ENCODE data around the gene AFTPH.

Gene AFTPH

GRCh38 chr2:64581018-64581417 lies 56.9 kb downstream of the AFTPH start:
- no peak overlapping the region for H3K27ac ChIP-seq
- no peak for TF ChIP-seq ZFX (IDR thresholded peaks at IDR 0.05)
- TF ChIP-seq, protein P1, sequence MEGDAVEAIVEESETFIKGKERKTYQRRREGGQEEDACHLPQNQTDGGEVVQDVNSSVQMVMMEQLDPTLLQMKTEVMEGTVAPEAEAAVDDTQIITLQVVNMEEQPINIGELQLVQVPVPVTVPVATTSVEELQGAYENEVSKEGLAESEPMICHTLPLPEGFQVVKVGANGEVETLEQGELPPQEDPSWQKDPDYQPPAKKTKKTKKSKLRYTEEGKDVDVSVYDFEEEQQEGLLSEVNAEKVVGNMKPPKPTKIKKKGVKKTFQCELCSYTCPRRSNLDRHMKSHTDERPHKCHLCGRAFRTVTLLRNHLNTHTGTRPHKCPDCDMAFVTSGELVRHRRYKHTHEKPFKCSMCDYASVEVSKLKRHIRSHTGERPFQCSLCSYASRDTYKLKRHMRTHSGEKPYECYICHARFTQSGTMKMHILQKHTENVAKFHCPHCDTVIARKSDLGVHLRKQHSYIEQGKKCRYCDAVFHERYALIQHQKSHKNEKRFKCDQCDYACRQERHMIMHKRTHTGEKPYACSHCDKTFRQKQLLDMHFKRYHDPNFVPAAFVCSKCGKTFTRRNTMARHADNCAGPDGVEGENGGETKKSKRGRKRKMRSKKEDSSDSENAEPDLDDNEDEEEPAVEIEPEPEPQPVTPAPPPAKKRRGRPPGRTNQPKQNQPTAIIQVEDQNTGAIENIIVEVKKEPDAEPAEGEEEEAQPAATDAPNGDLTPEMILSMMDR (conservative IDR thresholded peaks at IDR 0.05), result no peak

GRCh38 chr2:64581777-64582539 lies 57.8 kb downstream of the AFTPH start:
- no peak overlapping the region for H3K27ac ChIP-seq

GRCh38 chr2:64582774-64583340 lies 58.7 kb downstream of the AFTPH start:
- no peak overlapping the region for H3K27ac ChIP-seq
- TF ChIP-seq, protein P1 (conservative IDR thresholded peaks at IDR 0.05), result no peak
- TF ChIP-seq ZFX (IDR thresholded peaks at IDR 0.05), result no peak

More at GRCh38 chr2:64581777-64582539, 57.8 kb downstream of the AFTPH start:
- no peak for TF ChIP-seq ZFX (IDR thresholded peaks at IDR 0.05)
- TF ChIP-seq, protein P1 (conservative IDR thresholded peaks at IDR 0.05), result no peak

- TF ChIP-seq ZFX (IDR thresholded peaks at IDR 0.05), result no peak
- TF ChIP-seq, protein P1 (conservative IDR thresholded peaks at IDR 0.05), result no peak
Measured at GRCh38 chr2:64586054-64586453, 61.9 kb downstream of the AFTPH start.

GRCh38 chr2:64586883-64587481 lies 62.9 kb downstream of the AFTPH start:
- no peak for TF ChIP-seq ZFX (IDR thresholded peaks at IDR 0.05)
- TF ChIP-seq, protein P1 (conservative IDR thresholded peaks at IDR 0.05), result peak; percentile 64
- H3K27ac ChIP-seq, result no peak overlapping the region

More at GRCh38 chr2:64586054-64586453, 61.9 kb downstream of the AFTPH start:
- no peak overlapping the region for H3K27ac ChIP-seq

DNA sequence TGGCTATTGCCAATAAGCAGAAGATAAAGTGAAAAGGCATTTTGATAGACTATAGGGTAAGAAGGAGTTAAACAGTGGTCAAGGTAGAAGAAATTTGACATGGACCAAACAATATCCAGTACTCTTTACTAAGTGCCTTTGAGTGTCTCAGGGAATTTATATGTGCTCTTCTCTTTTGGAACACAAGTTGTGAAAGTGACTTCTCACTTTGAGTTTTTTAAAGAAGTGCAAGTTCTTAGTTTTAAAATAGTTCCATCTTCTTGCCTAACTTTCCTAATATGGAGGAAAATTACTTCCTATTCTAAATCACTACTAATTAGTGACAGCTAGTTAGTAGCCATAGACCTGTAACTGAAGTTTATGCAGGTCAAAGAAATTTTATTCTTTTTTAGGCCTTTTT lies 63.4 kb downstream of the AFTPH start:
- TF ChIP-seq ZFX (IDR thresholded peaks at IDR 0.05), result no peak
- TF ChIP-seq, protein P1 (conservative IDR thresholded peaks at IDR 0.05), result no peak

DNA sequence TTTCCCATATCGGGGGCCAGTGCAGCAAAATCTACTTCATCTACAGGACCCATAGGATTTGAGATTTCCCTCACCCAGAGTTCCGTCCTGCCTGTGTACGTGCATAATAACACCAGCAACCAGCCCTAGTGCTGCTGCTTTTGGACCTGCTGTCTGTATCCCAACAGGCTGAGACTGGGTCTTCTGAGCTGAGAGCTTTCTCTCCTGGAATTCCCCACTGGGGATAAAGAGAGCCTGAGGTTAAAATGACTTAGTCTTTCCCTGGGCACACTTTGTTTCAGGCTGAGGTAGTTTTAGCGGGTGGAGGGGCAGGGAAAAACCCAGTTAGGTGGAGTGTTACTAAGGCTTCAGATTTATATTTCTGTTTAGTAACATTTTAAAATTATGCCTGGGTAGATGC lies 67.1 kb downstream of the AFTPH start:
- TF ChIP-seq, protein P1 (conservative IDR thresholded peaks at IDR 0.05), result no peak
- TF ChIP-seq ZFX (IDR thresholded peaks at IDR 0.05), result no peak
- H3K27ac ChIP-seq, result no peak overlapping the region

More for the DNA sequence above, 63.4 kb downstream of the AFTPH start:
- H3K27ac ChIP-seq, result no peak overlapping the region

Data from C4-2B (cell line).